ENCODE results near the gene PPME1.

The PPME1 gene

GRCh38 chr11:74278103-74278502 is 107.0 kb downstream of the PPME1 start:
- no peak overlapping the region for H3K27ac ChIP-seq (ENCODE audit: low read depth, low read length)

GRCh38 chr11:74278721-74279161 is 107.7 kb downstream of the PPME1 start:
- Histone ChIP-seq H3K27ac (ENCODE audit: low read depth, low read length) (no peak overlapping the region), H3K36me3 (ENCODE audit: control insufficient read depth in 1 of 2, insufficient read depth in 2 of 2, low read length in 2 of 2) (no peaks in the 10 kb centered on the region), H3K9ac (ENCODE audit: low read depth in 1 of 2, low read length in 2 of 2) (no peak overlapping the region), H3K4me1 (ENCODE audit: control insufficient read depth in 1 of 2, insufficient read depth in 2 of 2, low read length in 2 of 2) (no peaks in the 10 kb centered on the region), H3K27me3 (ENCODE audit: control insufficient read depth in 1 of 2, insufficient read depth in 2 of 2, low read length in 2 of 2) (no peaks in the 10 kb centered on the region), H3K4me3 (ENCODE audit: low read depth in 1 of 2, low read length in 2 of 2) (no peak overlapping the region), H3K9me3 (ENCODE audit: control insufficient read depth in 1 of 2, low read length in 2 of 2) (no peaks in the 10 kb centered on the region)

More at GRCh38 chr11:74278103-74278502, 107.0 kb downstream of the PPME1 start:
- Histone ChIP-seq H3K27me3 (ENCODE audit: control insufficient read depth in 1 of 2, insufficient read depth in 2 of 2, low read length in 2 of 2) (peaks cover 0 to 1% of the 10 kb centered on the region in 2 donors), H3K36me3 (ENCODE audit: control insufficient read depth in 1 of 2, insufficient read depth in 2 of 2, low read length in 2 of 2) (no peaks in the 10 kb centered on the region), H3K9ac (ENCODE audit: low read depth in 1 of 2, low read length in 2 of 2) (no peak overlapping the region), H3K4me1 (ENCODE audit: control insufficient read depth in 1 of 2, insufficient read depth in 2 of 2, low read length in 2 of 2) (no peaks in the 10 kb centered on the region), H3K9me3 (ENCODE audit: control insufficient read depth in 1 of 2, low read length in 2 of 2) (no peaks in the 10 kb centered on the region), H3K4me3 (ENCODE audit: low read depth in 1 of 2, low read length in 2 of 2) (no peak overlapping the region)

- no peaks in the 10 kb centered on the region for H3K9me3 ChIP-seq (ENCODE audit: control insufficient read depth in 1 of 2, low read length in 2 of 2)
- no peaks in the 10 kb centered on the region for H3K36me3 ChIP-seq (ENCODE audit: control insufficient read depth in 1 of 2, insufficient read depth in 2 of 2, low read length in 2 of 2)
- H3K27me3 ChIP-seq (ENCODE audit: control insufficient read depth in 1 of 2, insufficient read depth in 2 of 2, low read length in 2 of 2) = no peaks in the 10 kb centered on the region
- H3K9ac ChIP-seq (ENCODE audit: low read depth in 1 of 2, low read length in 2 of 2) = no peak overlapping the region
- H3K4me1 ChIP-seq (ENCODE audit: control insufficient read depth in 1 of 2, insufficient read depth in 2 of 2, low read length in 2 of 2) = no peaks in the 10 kb centered on the region
- no peak overlapping the region for H3K27ac ChIP-seq (ENCODE audit: low read depth, low read length)
- H3K4me3 ChIP-seq (ENCODE audit: low read depth in 1 of 2, low read length in 2 of 2) = no peak overlapping the region
Measured at GRCh38 chr11:74279256-74279655, 108.2 kb downstream of the PPME1 start.

- H3K27ac ChIP-seq (ENCODE audit: low read depth, low read length) = no peak overlapping the region
- no peak overlapping the region for H3K4me3 ChIP-seq (ENCODE audit: low read depth in 1 of 2, low read length in 2 of 2)
- H3K9me3 ChIP-seq (ENCODE audit: control insufficient read depth in 1 of 2, low read length in 2 of 2) = no peaks in the 10 kb centered on the region
- no peaks in the 10 kb centered on the region for H3K4me1 ChIP-seq (ENCODE audit: control insufficient read depth in 1 of 2, insufficient read depth in 2 of 2, low read length in 2 of 2)
- no peaks in the 10 kb centered on the region for H3K27me3 ChIP-seq (ENCODE audit: control insufficient read depth in 1 of 2, insufficient read depth in 2 of 2, low read length in 2 of 2)
- H3K9ac ChIP-seq (ENCODE audit: low read depth in 1 of 2, low read length in 2 of 2) = no peak overlapping the region
- no peaks in the 10 kb centered on the region for H3K36me3 ChIP-seq (ENCODE audit: control insufficient read depth in 1 of 2, insufficient read depth in 2 of 2, low read length in 2 of 2)
Measured at GRCh38 chr11:74280494-74280893, 109.4 kb downstream of the PPME1 start.

GRCh38 chr11:74282421-74282820 is 111.3 kb downstream of the PPME1 start:
- Histone ChIP-seq H3K4me3 (ENCODE audit: low read depth in 1 of 2, low read length in 2 of 2) (no peak overlapping the region), H3K27me3 (ENCODE audit: control insufficient read depth in 1 of 2, insufficient read depth in 2 of 2, low read length in 2 of 2) (no peaks in the 10 kb centered on the region), H3K4me1 (ENCODE audit: control insufficient read depth in 1 of 2, insufficient read depth in 2 of 2, low read length in 2 of 2) (no peaks in the 10 kb centered on the region), H3K9me3 (ENCODE audit: control insufficient read depth in 1 of 2, low read length in 2 of 2) (no peaks in the 10 kb centered on the region), H3K36me3 (ENCODE audit: control insufficient read depth in 1 of 2, insufficient read depth in 2 of 2, low read length in 2 of 2) (no peaks in the 10 kb centered on the region), H3K27ac (ENCODE audit: low read depth, low read length) (no peak overlapping the region), H3K9ac (ENCODE audit: low read depth in 1 of 2, low read length in 2 of 2) (no peak overlapping the region)

GRCh38 chr11:74282914-74283371 is 111.9 kb downstream of the PPME1 start:
- Histone ChIP-seq H3K36me3 (ENCODE audit: control insufficient read depth in 1 of 2, insufficient read depth in 2 of 2, low read length in 2 of 2) (no peaks in the 10 kb centered on the region), H3K9me3 (ENCODE audit: control insufficient read depth in 1 of 2, low read length in 2 of 2) (no peaks in the 10 kb centered on the region), H3K27me3 (ENCODE audit: control insufficient read depth in 1 of 2, insufficient read depth in 2 of 2, low read length in 2 of 2) (no peaks in the 10 kb centered on the region), H3K9ac (ENCODE audit: low read depth in 1 of 2, low read length in 2 of 2) (no peak overlapping the region), H3K27ac (ENCODE audit: low read depth, low read length) (no peak overlapping the region), H3K4me3 (ENCODE audit: low read depth in 1 of 2, low read length in 2 of 2) (no peak overlapping the region), H3K4me1 (ENCODE audit: control insufficient read depth in 1 of 2, insufficient read depth in 2 of 2, low read length in 2 of 2) (no peaks in the 10 kb centered on the region)

- Histone ChIP-seq H3K4me3 (ENCODE audit: low read depth in 1 of 2, low read length in 2 of 2) (no peak overlapping the region), H3K9ac (ENCODE audit: low read depth in 1 of 2, low read length in 2 of 2) (no peak overlapping the region), H3K4me1 (ENCODE audit: control insufficient read depth in 1 of 2, insufficient read depth in 2 of 2, low read length in 2 of 2) (no peaks in the 10 kb centered on the region), H3K36me3 (ENCODE audit: control insufficient read depth in 1 of 2, insufficient read depth in 2 of 2, low read length in 2 of 2) (no peaks in the 10 kb centered on the region), H3K27me3 (ENCODE audit: control insufficient read depth in 1 of 2, insufficient read depth in 2 of 2, low read length in 2 of 2) (no peaks in the 10 kb centered on the region), H3K27ac (ENCODE audit: low read depth, low read length) (no peak overlapping the region), H3K9me3 (ENCODE audit: control insufficient read depth in 1 of 2, low read length in 2 of 2) (no peaks in the 10 kb centered on the region)
Measured at GRCh38 chr11:74283580-74284180, 112.6 kb downstream of the PPME1 start.

GRCh38 chr11:74284466-74284865 is 113.4 kb downstream of the PPME1 start:
- no peaks in the 10 kb centered on the region for H3K4me1 ChIP-seq (ENCODE audit: control insufficient read depth in 1 of 2, insufficient read depth in 2 of 2, low read length in 2 of 2)
- H3K27ac ChIP-seq (ENCODE audit: low read depth, low read length) = no peak overlapping the region
- H3K9me3 ChIP-seq (ENCODE audit: control insufficient read depth in 1 of 2, low read length in 2 of 2) = no peaks in the 10 kb centered on the region

GRCh38 chr11:74288161-74288560 is 117.1 kb downstream of the PPME1 start:
- Histone ChIP-seq H3K27me3 (ENCODE audit: control insufficient read depth in 1 of 2, insufficient read depth in 2 of 2, low read length in 2 of 2) (no peaks in the 10 kb centered on the region), H3K4me3 (ENCODE audit: low read depth in 1 of 2, low read length in 2 of 2) (no peak overlapping the region), H3K9me3 (ENCODE audit: control insufficient read depth in 1 of 2, low read length in 2 of 2) (no peaks in the 10 kb centered on the region), H3K27ac (ENCODE audit: low read depth, low read length) (no peak overlapping the region), H3K4me1 (ENCODE audit: control insufficient read depth in 1 of 2, insufficient read depth in 2 of 2, low read length in 2 of 2) (no peaks in the 10 kb centered on the region), H3K36me3 (ENCODE audit: control insufficient read depth in 1 of 2, insufficient read depth in 2 of 2, low read length in 2 of 2) (no peaks in the 10 kb centered on the region), H3K9ac (ENCODE audit: low read depth in 1 of 2, low read length in 2 of 2) (no peak overlapping the region)

More at GRCh38 chr11:74284466-74284865, 113.4 kb downstream of the PPME1 start:
- Histone ChIP-seq H3K9ac (ENCODE audit: low read depth in 1 of 2, low read length in 2 of 2) (no peak overlapping the region), H3K27me3 (ENCODE audit: control insufficient read depth in 1 of 2, insufficient read depth in 2 of 2, low read length in 2 of 2) (no peaks in the 10 kb centered on the region), H3K4me3 (ENCODE audit: low read depth in 1 of 2, low read length in 2 of 2) (no peak overlapping the region), H3K36me3 (ENCODE audit: control insufficient read depth in 1 of 2, insufficient read depth in 2 of 2, low read length in 2 of 2) (no peaks in the 10 kb centered on the region)

- Histone ChIP-seq H3K36me3 (ENCODE audit: control insufficient read depth in 1 of 2, insufficient read depth in 2 of 2, low read length in 2 of 2) (no peaks in the 10 kb centered on the region), H3K27ac (ENCODE audit: low read depth, low read length) (no peak overlapping the region), H3K4me3 (ENCODE audit: low read depth in 1 of 2, low read length in 2 of 2) (no peak overlapping the region), H3K27me3 (ENCODE audit: control insufficient read depth in 1 of 2, insufficient read depth in 2 of 2, low read length in 2 of 2) (no peaks in the 10 kb centered on the region), H3K4me1 (ENCODE audit: control insufficient read depth in 1 of 2, insufficient read depth in 2 of 2, low read length in 2 of 2) (no peaks in the 10 kb centered on the region), H3K9ac (ENCODE audit: low read depth in 1 of 2, low read length in 2 of 2) (no peak overlapping the region), H3K9me3 (ENCODE audit: control insufficient read depth in 1 of 2, low read length in 2 of 2) (no peaks in the 10 kb centered on the region)
Measured at GRCh38 chr11:74288911-74289310, 117.8 kb downstream of the PPME1 start.
